ENCODE measurements around the gene ABITRAM. TPM values are rescaled to one million over a fixed set of nuclear protein-coding genes. Genes with fewer than 3 reads are reported as not detected.

ABITRAM gene
- total RNA-seq, 6 experiments from 2014 or later: 5.2 to 8.3 (median 6.8) TPM

GRCh38 chr9:108921200-108921599 lies 13.0 kb upstream of the ABITRAM start:
- peaks cover 0 to 13% (median 2%) of the 10 kb centered on the region in 4 donors for H3K4me1 ChIP-seq
- no peak overlapping the region for H3K4me3 ChIP-seq
- H3K27ac ChIP-seq: no peak overlapping the region
- DNase-seq (no peak), ATAC-seq (no peak)
- H3K27me3 ChIP-seq: no peaks in the 10 kb centered on the region
- WGBS (ENCODE audit: insufficient coverage, low coverage, low lambda C conversion rate, missing lambda C conversion rate): 67% methylated on average over 1 of the region's 1 CpG
- H3K9me3 ChIP-seq: no peaks in the 10 kb centered on the region
- peaks cover 0 to 59% (median 8%) of the 10 kb centered on the region in 4 donors for H3K36me3 ChIP-seq
- intact Hi-C loops (cut with DNase I): no loop called here
- no peak for TF ChIP-seq POLR2A (IDR thresholded peaks at IDR 0.05)
- TF ChIP-seq, protein P1, sequence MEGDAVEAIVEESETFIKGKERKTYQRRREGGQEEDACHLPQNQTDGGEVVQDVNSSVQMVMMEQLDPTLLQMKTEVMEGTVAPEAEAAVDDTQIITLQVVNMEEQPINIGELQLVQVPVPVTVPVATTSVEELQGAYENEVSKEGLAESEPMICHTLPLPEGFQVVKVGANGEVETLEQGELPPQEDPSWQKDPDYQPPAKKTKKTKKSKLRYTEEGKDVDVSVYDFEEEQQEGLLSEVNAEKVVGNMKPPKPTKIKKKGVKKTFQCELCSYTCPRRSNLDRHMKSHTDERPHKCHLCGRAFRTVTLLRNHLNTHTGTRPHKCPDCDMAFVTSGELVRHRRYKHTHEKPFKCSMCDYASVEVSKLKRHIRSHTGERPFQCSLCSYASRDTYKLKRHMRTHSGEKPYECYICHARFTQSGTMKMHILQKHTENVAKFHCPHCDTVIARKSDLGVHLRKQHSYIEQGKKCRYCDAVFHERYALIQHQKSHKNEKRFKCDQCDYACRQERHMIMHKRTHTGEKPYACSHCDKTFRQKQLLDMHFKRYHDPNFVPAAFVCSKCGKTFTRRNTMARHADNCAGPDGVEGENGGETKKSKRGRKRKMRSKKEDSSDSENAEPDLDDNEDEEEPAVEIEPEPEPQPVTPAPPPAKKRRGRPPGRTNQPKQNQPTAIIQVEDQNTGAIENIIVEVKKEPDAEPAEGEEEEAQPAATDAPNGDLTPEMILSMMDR (IDR thresholded peaks at IDR 0.05): no peak

- no peak for ATAC-seq
- no peak overlapping the region for H3K4me3 ChIP-seq
- no peak overlapping the region for H3K27ac ChIP-seq
- H3K27me3 ChIP-seq: no peaks in the 10 kb centered on the region
- DNase-seq: no peak
- intact Hi-C loops (cut with DNase I): no loop called here
- no peak for TF ChIP-seq POLR2A (IDR thresholded peaks at IDR 0.05)
- TF ChIP-seq, protein P1 (IDR thresholded peaks at IDR 0.05): no peak
- peaks cover 0 to 69% (median 13%) of the 10 kb centered on the region in 4 donors for H3K36me3 ChIP-seq
- no peaks in the 10 kb centered on the region for H3K9me3 ChIP-seq
- peaks cover 0 to 7% (median 2%) of the 10 kb centered on the region in 4 donors for H3K4me1 ChIP-seq
Observed at GRCh38 chr9:108924466-108924865, 9.7 kb upstream of the ABITRAM start.

- peaks cover 0 to 9% (median 4%) of the 10 kb centered on the region in 4 donors for H3K4me1 ChIP-seq
- DNase-seq (no peak), ATAC-seq (no peak)
- H3K27ac ChIP-seq: no peak overlapping the region
- intact Hi-C loops (cut with DNase I): no loop called here
- no peaks in the 10 kb centered on the region for H3K9me3 ChIP-seq
- H3K27me3 ChIP-seq: no peaks in the 10 kb centered on the region
- H3K4me3 ChIP-seq: no peak overlapping the region
- TF ChIP-seq, protein P1 (IDR thresholded peaks at IDR 0.05): no peak
- no peak for TF ChIP-seq POLR2A (IDR thresholded peaks at IDR 0.05)
- peaks cover 0 to 60% (median 11%) of the 10 kb centered on the region in 4 donors for H3K36me3 ChIP-seq
- 93% methylated on average over 2 of the region's 2 CpGs for WGBS (ENCODE audit: insufficient coverage, low coverage, low lambda C conversion rate, missing lambda C conversion rate)
Observed at GRCh38 chr9:108928386-108928785, 5.8 kb upstream of the ABITRAM start.

- Histone ChIP-seq H3K27ac (peak overlapping the region; percentile 82 to 91 (median 82)), H3K4me3 (peak overlapping the region; percentile 84 to 95 (median 94)), H3K36me3 (peaks cover 0 to 21% (median 0%) of the 10 kb centered on the region in 4 donors), H3K27me3 (no peaks in the 10 kb centered on the region), H3K9me3 (no peaks in the 10 kb centered on the region), H3K4me1 (peaks cover 0 to 18% (median 5%) of the 10 kb centered on the region in 4 donors)
- under 1% methylated on average over 21 of the region's 25 CpGs for WGBS (ENCODE audit: insufficient coverage, low coverage, low lambda C conversion rate, missing lambda C conversion rate)
- TF ChIP-seq POLR2A (IDR thresholded peaks at IDR 0.05): no peak
- TF ChIP-seq, protein P1 (IDR thresholded peaks at IDR 0.05): no peak
- DNase-seq (no peak), ATAC-seq (no peak)
- intact Hi-C loops (cut with DNase I): no loop called here
Observed at GRCh38 chr9:108933231-108933717, 926 bp upstream of the ABITRAM start.
